PC-9 (cell line): ENCODE measurements around the gene SLAMF6.

Source experiments
- CTCF ChIP-seq: fragments of 200-600 bp; sonication (generic); conservative IDR thresholded peaks from 2 replicates; pipeline ENCODE4 v1.6.1; 2017; ENCODE audit warnings: mixed run types, antibody characterized with exemption, mild to moderate bottlenecking, moderate library complexity
- EZH2 ChIP-seq: fragments of 200-600 bp; sonication (generic); IDR thresholded peaks from 2 replicates; pipeline ENCODE4 v1.8.0; 2017; ENCODE audit warnings: antibody characterized with exemption, low read depth

DNA sequence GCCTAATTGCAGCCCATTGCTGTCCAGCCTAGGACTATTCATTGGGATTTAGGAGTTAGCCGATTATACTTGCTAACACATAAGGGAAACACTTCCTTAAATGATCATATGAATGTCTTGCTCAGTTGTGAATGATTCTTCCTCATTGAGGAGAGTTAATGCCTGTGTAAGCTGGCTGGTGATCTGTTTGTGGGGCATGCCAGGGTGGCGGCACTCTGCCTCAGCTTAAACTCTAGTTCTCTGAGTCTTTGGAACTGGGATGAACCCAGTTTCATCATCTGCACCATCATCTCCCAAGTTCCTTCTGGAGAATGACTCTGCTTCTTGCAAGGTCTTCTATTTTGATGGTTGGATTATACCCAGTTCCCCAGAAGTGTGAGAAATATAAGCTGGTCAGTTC lies 23.9 kb upstream of the SLAMF6 start:
- TF ChIP-seq CTCF, result no peak
- no peak for TF ChIP-seq EZH2
